Astrocyte (in vitro differentiated cells and primary cell): ENCODE data around the gene RGS17. TPM values are rescaled to one million over a fixed set of nuclear protein-coding genes. Genes with fewer than 3 reads are reported as not detected.

Experiments
- DNase-seq: peaks from one replicate; pipeline ENCODE4 v3.0.0-alpha.2; 2010; ENCODE audit warnings: low read depth
- FAIRE-seq: peaks from 2 replicates; lab custom pipeline; 2011; peaks lifted over from hg19 to GRCh38; lab: Jason Lieb, UNC
- H2AFZ ChIP-seq: 2 replicates; pipeline ENCODE4 v1.6.0; 2012; ENCODE audit warnings: low read depth, low read length, inconsistent platforms
- H3K27ac ChIP-seq: 2 replicates; pipeline ENCODE4 v1.5.1; 2011; ENCODE audit warnings: low read depth, low read length, inconsistent platforms
- H3K27me3 ChIP-seq: 2 replicates; pipeline ENCODE4 v1.6.0; 2011; ENCODE audit warnings: low read length, inconsistent platforms; ENCODE audit not compliant: insufficient read depth
- H3K36me3 ChIP-seq: 2 replicates; pipeline ENCODE4 v1.5.1; 2011; ENCODE audit warnings: low read length, inconsistent platforms; ENCODE audit not compliant: insufficient read depth
- H3K4me1 ChIP-seq: 2 replicates; pipeline ENCODE4 v1.5.1; 2011; ENCODE audit warnings: low read length, inconsistent platforms; ENCODE audit not compliant: insufficient read depth
- H3K4me2 ChIP-seq: 2 replicates; pipeline ENCODE4 v1.6.0; 2012; ENCODE audit warnings: low read length, inconsistent platforms
- H3K4me3 ChIP-seq: 2 replicates; pipeline ENCODE4 v1.5.1; 2011; ENCODE audit warnings: low read depth, mild to moderate bottlenecking, low read length, inconsistent platforms; ENCODE audit not compliant: insufficient read depth
- H3K79me2 ChIP-seq: 2 replicates; pipeline ENCODE4 v1.6.0; 2012; ENCODE audit warnings: mild to moderate bottlenecking, low read length, inconsistent platforms; ENCODE audit not compliant: insufficient read depth
- H3K9ac ChIP-seq: 2 replicates; pipeline ENCODE4 v1.6.0; 2012; ENCODE audit warnings: mild to moderate bottlenecking, low read length, inconsistent platforms
- H3K9me3 ChIP-seq: 2 replicates; pipeline ENCODE4 v1.5.1; 2012; ENCODE audit warnings: low read depth, mild to moderate bottlenecking, low read length, inconsistent platforms; ENCODE audit not compliant: insufficient read depth
- H4K20me1 ChIP-seq: 2 replicates; pipeline ENCODE4 v1.6.0; 2012; ENCODE audit warnings: low read length, inconsistent platforms; ENCODE audit not compliant: insufficient read depth
- H3K27ac Mint-ChIP-seq: one replicate; pipeline ENCODE4 v1.8.0; 2021; ENCODE audit warnings: mild to moderate bottlenecking, mixed read lengths; ENCODE audit not compliant: unreplicated experiment
- H3K27me3 Mint-ChIP-seq: one replicate; pipeline ENCODE4 v1.8.0; 2021; ENCODE audit warnings: low read depth, mixed read lengths; ENCODE audit not compliant: unreplicated experiment
- H3K36me3 Mint-ChIP-seq: one replicate; pipeline ENCODE4 v1.8.0; 2021; ENCODE audit warnings: low read depth, mixed read lengths; ENCODE audit not compliant: unreplicated experiment
- H3K4me1 Mint-ChIP-seq: one replicate; pipeline ENCODE4 v1.8.0; 2021; ENCODE audit warnings: low read depth, mixed read lengths; ENCODE audit not compliant: unreplicated experiment
- H3K4me3 Mint-ChIP-seq: one replicate; pipeline ENCODE4 v1.8.0; 2021; ENCODE audit warnings: mild to moderate bottlenecking, moderate library complexity, mixed read lengths; ENCODE audit not compliant: unreplicated experiment
- H3K9me3 Mint-ChIP-seq: one replicate; pipeline ENCODE4 v1.8.0; 2021; ENCODE audit warnings: mild to moderate bottlenecking, mixed read lengths; ENCODE audit not compliant: unreplicated experiment
- CTCF ChIP-seq: IDR thresholded peaks from 2 replicates; pipeline ENCODE4 v1.5.1; 2011; ENCODE audit warnings: low read depth, mild to moderate bottlenecking, inconsistent platforms, low read length, moderate library complexity; ENCODE audit not compliant: insufficient read depth
- EZH2 ChIP-seq: IDR thresholded peaks from 2 replicates; pipeline ENCODE4 v1.6.1; 2012; ENCODE audit warnings: mild to moderate bottlenecking, low read length, inconsistent platforms; ENCODE audit not compliant: insufficient read depth
- total RNA-seq: library from RNA; stranded (reverse); gene quantifications from 2 replicates; pipeline ENCODE4 v1.2.1, GENCODE V29; 2021

The RGS17 gene
- total RNA-seq, 1 donor from 2014 or later: 3.4 TPM

GRCh38 chr6:153027480-153027879, 103.6 kb downstream of the RGS17 start:
- no peak for DNase-seq
- H2AFZ ChIP-seq: no peak overlapping the region
- no peak overlapping the region for H3K9ac ChIP-seq
- no peak overlapping the region for H3K4me2 ChIP-seq
- no peaks in the 10 kb centered on the region for H3K27me3 ChIP-seq
- FAIRE-seq: no peak
- H4K20me1 ChIP-seq: no peaks in the 10 kb centered on the region
- no peaks in the 10 kb centered on the region for H3K27me3 Mint-ChIP-seq
- no peak overlapping the region for H3K4me3 ChIP-seq
- H3K36me3 ChIP-seq: no peaks in the 10 kb centered on the region
- H3K4me1 ChIP-seq: peaks cover 7% of the 10 kb centered on the region
- TF ChIP-seq CTCF (no peak), EZH2 (no peak)
- H3K4me3 Mint-ChIP-seq: no peak overlapping the region
- no peaks in the 10 kb centered on the region for H3K9me3 Mint-ChIP-seq
- no peak overlapping the region for H3K27ac ChIP-seq
- H3K9me3 ChIP-seq: no peaks in the 10 kb centered on the region
- H3K27ac Mint-ChIP-seq: no peak overlapping the region
- peaks cover 9% of the 10 kb centered on the region for H3K4me1 Mint-ChIP-seq
- no peaks in the 10 kb centered on the region for H3K79me2 ChIP-seq
- H3K36me3 Mint-ChIP-seq: no peaks in the 10 kb centered on the region

GRCh38 chr6:153024709-153025017, 106.4 kb downstream of the RGS17 start:
- H3K9me3 Mint-ChIP-seq: no peaks in the 10 kb centered on the region

More at GRCh38 chr6:153024709-153025017, 106.4 kb downstream of the RGS17 start:
- no peaks in the 10 kb centered on the region for H3K36me3 Mint-ChIP-seq
- Histone ChIP-seq H3K4me1 (no peaks in the 10 kb centered on the region), H3K9me3 (no peaks in the 10 kb centered on the region), H3K4me2 (no peak overlapping the region), H3K9ac (no peak overlapping the region), H3K79me2 (no peaks in the 10 kb centered on the region), H3K27me3 (no peaks in the 10 kb centered on the region), H3K36me3 (no peaks in the 10 kb centered on the region), H4K20me1 (no peaks in the 10 kb centered on the region), H2AFZ (peak overlapping the region; percentile 19), H3K4me3 (no peak overlapping the region), H3K27ac (no peak overlapping the region)
- no peak overlapping the region for H3K27ac Mint-ChIP-seq
- TF ChIP-seq EZH2 (no peak), CTCF (no peak)
- H3K4me3 Mint-ChIP-seq: no peak overlapping the region
- no peak for FAIRE-seq
- H3K4me1 Mint-ChIP-seq: peaks cover 9% of the 10 kb centered on the region
- no peaks in the 10 kb centered on the region for H3K27me3 Mint-ChIP-seq
- DNase-seq: no peak
